CD14-positive monocyte (primary cell): ENCODE results near the gene LIN28B. TPM values are rescaled to one million over a fixed set of nuclear protein-coding genes. Genes with fewer than 3 reads are reported as not detected.

Experiments
- DNase-seq, 3 donors: peaks; one replicate each; pipeline ENCODE4 v3.0.0-alpha.2; 2011 to 2022
- H2AFZ ChIP-seq: 2 replicates; pipeline ENCODE4 v1.6.0; 2012; ENCODE audit warnings: mild to moderate bottlenecking, low read depth, low read length, inconsistent platforms; ENCODE audit not compliant: insufficient read depth, poor library complexity, severe bottlenecking
- H3K27ac ChIP-seq, 2 donors: 1 replicate in 1 of 2; 2 replicates in 1 of 2; pipeline ENCODE4 v1.5.1; 2012 to 2013; ENCODE audit warnings: low read length in 2 of 2, control low read depth in 1 of 2, inconsistent platforms in 1 of 2, low read depth in 1 of 2, mild to moderate bottlenecking in 1 of 2
- H3K27me3 ChIP-seq, 2 donors: one replicate each; pipeline versions ENCODE4 v1.6.0 to v1.6.1; 2011 to 2013; ENCODE audit warnings: low read length in 2 of 2; ENCODE audit not compliant: control insufficient read depth in 2 of 2, insufficient read depth in 2 of 2
- H3K36me3 ChIP-seq, 2 donors: replicated peaks in 1 of 2; 1 replicate in 1 of 2; 2 replicates in 1 of 2; pipeline versions ENCODE4 v1.5.1 to v1.6.1; 2012 to 2013; ENCODE audit warnings: low read length in 2 of 2, control low read depth in 1 of 2, inconsistent platforms in 1 of 2, mild to moderate bottlenecking in 1 of 2; ENCODE audit not compliant: insufficient read depth in 2 of 2, control insufficient read depth in 1 of 2
- H3K4me1 ChIP-seq, 2 donors: 1 replicate in 1 of 2; 2 replicates in 1 of 2; pipeline versions ENCODE4 v1.5.1 to v1.6.1; 2012 to 2013; ENCODE audit warnings: low read length in 2 of 2, control low read depth in 1 of 2, inconsistent platforms in 1 of 2, mild to moderate bottlenecking in 1 of 2, moderate library complexity in 1 of 2; ENCODE audit not compliant: insufficient read depth in 2 of 2, control insufficient read depth in 1 of 2
- H3K4me2 ChIP-seq: replicated peaks from 2 replicates; pipeline ENCODE3; 2012; ENCODE audit warnings: low read length, moderate library complexity, mild to moderate bottlenecking; ENCODE audit not compliant: poor library complexity, severe bottlenecking; ENCODE audit errors: extremely low read depth
- H3K4me3 ChIP-seq, 3 experiments: fragments of 200-600 bp in 1 of 3; sonication (generic) in 1 of 3; replicated peaks in 1 of 3; 1 replicate in 2 of 3; 2 replicates in 1 of 3; pipeline ENCODE4 v1.5.1; 2011 to 2013; ENCODE audit warnings: low read length in 3 of 3, mild to moderate bottlenecking in 3 of 3, control low read depth in 2 of 3, low read depth in 2 of 3, inconsistent platforms in 1 of 3, moderate library complexity in 1 of 3
- H3K79me2 ChIP-seq: 2 replicates; pipeline ENCODE4 v1.6.0; 2012; ENCODE audit warnings: mild to moderate bottlenecking, control low read depth, inconsistent platforms, low read length, moderate library complexity; ENCODE audit not compliant: insufficient read depth
- H3K9ac ChIP-seq: 2 replicates; pipeline ENCODE4 v1.6.0; 2017; ENCODE audit warnings: low read length, mild to moderate bottlenecking; ENCODE audit not compliant: insufficient read depth, poor library complexity, severe bottlenecking
- H3K9me3 ChIP-seq, 2 donors: replicated peaks in 1 of 2; 1 replicate in 1 of 2; 2 replicates in 1 of 2; pipeline versions ENCODE4 v1.5.1 to v1.6.1; 2012 to 2013; ENCODE audit warnings: low read length in 2 of 2, control low read depth in 1 of 2; ENCODE audit not compliant: control insufficient read depth in 1 of 2, insufficient read depth in 1 of 2
- H4K20me1 ChIP-seq: 2 replicates; pipeline ENCODE4 v1.6.0; 2012; ENCODE audit warnings: mild to moderate bottlenecking, low read length, control low read depth, moderate library complexity; ENCODE audit not compliant: insufficient read depth
- H3K27ac Mint-ChIP-seq, 7 donors: one replicate each; pipeline ENCODE4 v1.8.0; 2020; ENCODE audit warnings: mild to moderate bottlenecking in 7 of 7, mixed read lengths in 7 of 7, moderate library complexity in 6 of 7, inconsistent platforms in 2 of 7
- H3K27me3 Mint-ChIP-seq, 3 donors: one replicate each; pipeline ENCODE4 v1.8.0; 2021 to 2022; ENCODE audit warnings: low read depth in 3 of 3, mild to moderate bottlenecking in 3 of 3, mixed read lengths in 3 of 3, moderate library complexity in 3 of 3, inconsistent platforms in 1 of 3
- H3K36me3 Mint-ChIP-seq, 2 donors: one replicate each; pipeline ENCODE4 v1.8.0; 2020; ENCODE audit warnings: mixed read lengths in 2 of 2, inconsistent platforms in 1 of 2, mild to moderate bottlenecking in 1 of 2
- H3K4me1 Mint-ChIP-seq: one replicate; pipeline ENCODE4 v1.8.0; 2020; ENCODE audit warnings: mild to moderate bottlenecking, mixed read lengths
- H3K4me3 Mint-ChIP-seq, 2 donors: one replicate each; pipeline ENCODE4 v1.8.0; 2020; ENCODE audit warnings: mild to moderate bottlenecking in 2 of 2, mixed read lengths in 2 of 2, moderate library complexity in 1 of 2
- H3K9me3 Mint-ChIP-seq, 7 donors: one replicate each; pipeline ENCODE4 v1.8.0; 2020 to 2022; ENCODE audit warnings: mixed read lengths in 7 of 7, mild to moderate bottlenecking in 6 of 7, moderate library complexity in 6 of 7, inconsistent platforms in 2 of 7
- WGBS: methylation state at CpG from one replicate; pipeline ENCODE4 v1.1.5; 2013; ENCODE audit warnings: missing lambda C conversion rate; ENCODE audit not compliant: insufficient coverage; 5-methylcytosine and 5-hydroxymethylcytosine counted together
- intact Hi-C, 2 donors: fragments of 100-400 bp; cut with micrococcal nuclease; formaldehyde crosslinking; loops; one replicate each; pipeline versions ENCODE4 v1.15.0 to v1.15.1; 2023
- polyA plus RNA-seq, 3 donors: library from polyadenylated mRNA; depleted of rRNA in 1 of 3; unstranded in 2 of 3; stranded (reverse) in 1 of 3; fragments of 300-500 nt in 2 of 3; fragments of >200 nt in 1 of 3; fragmentation: Illumina TruSeq in 2 of 3; gene quantifications; 1 replicate in 2 of 3; 2 replicates in 1 of 3; pipeline ENCODE4 v1.2.3, GENCODE V29; 2012 to 2021
- TF ChIP-seq, protein P1 (sequence below): fragments of 200-600 bp; IDR thresholded peaks from one replicate; pipeline ENCODE4 v1.8.0; 2022; ENCODE audit warnings: antibody characterized with exemption, mild to moderate bottlenecking

The LIN28B gene
- polyA plus RNA-seq, 3 donors: not detected

DNA sequence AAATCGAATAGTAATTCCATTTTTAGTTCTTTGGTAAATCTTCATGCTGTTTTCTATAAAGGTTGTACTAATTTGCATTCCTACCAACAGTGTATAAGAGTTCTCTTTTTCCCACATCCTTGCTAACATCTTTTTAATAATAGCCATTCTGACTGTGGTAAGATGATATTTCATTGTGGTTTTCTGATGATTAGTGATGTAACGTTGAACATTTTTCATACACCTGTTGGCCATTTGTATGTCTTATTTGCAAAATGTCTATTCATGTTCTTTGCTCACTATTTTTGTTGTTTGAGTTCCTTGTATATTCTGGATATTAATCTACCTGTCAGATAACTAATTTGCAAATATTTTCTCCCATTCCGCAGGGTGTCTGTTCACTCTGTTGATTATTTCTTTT lies 64.5 kb downstream of the LIN28B start:
- Histone ChIP-seq H3K9ac (no peak overlapping the region), H4K20me1 (no peaks in the 10 kb centered on the region), H3K4me3 (no peak overlapping the region), H3K4me1 (no peaks in the 10 kb centered on the region), H3K79me2 (no peaks in the 10 kb centered on the region), H3K4me2 (no peak overlapping the region), H3K36me3 (no peaks in the 10 kb centered on the region), H3K27me3 (peaks cover 0 to 3% of the 10 kb centered on the region in 2 donors), H3K9me3 (no peaks in the 10 kb centered on the region), H2AFZ (no peak overlapping the region), H3K27ac (no peak overlapping the region)
- H3K27ac Mint-ChIP-seq: no peak overlapping the region
- intact Hi-C loops: no loop called here
- H3K36me3 Mint-ChIP-seq: no peaks in the 10 kb centered on the region
- DNase-seq: no peak
- H3K9me3 Mint-ChIP-seq: peaks cover 0 to 2% (median 0%) of the 10 kb centered on the region in 7 donors
- no peak overlapping the region for H3K4me3 Mint-ChIP-seq
- peaks cover 4 to 6% (median 5%) of the 10 kb centered on the region in 3 donors for H3K27me3 Mint-ChIP-seq
- H3K4me1 Mint-ChIP-seq: no peaks in the 10 kb centered on the region
- TF ChIP-seq, protein P1, sequence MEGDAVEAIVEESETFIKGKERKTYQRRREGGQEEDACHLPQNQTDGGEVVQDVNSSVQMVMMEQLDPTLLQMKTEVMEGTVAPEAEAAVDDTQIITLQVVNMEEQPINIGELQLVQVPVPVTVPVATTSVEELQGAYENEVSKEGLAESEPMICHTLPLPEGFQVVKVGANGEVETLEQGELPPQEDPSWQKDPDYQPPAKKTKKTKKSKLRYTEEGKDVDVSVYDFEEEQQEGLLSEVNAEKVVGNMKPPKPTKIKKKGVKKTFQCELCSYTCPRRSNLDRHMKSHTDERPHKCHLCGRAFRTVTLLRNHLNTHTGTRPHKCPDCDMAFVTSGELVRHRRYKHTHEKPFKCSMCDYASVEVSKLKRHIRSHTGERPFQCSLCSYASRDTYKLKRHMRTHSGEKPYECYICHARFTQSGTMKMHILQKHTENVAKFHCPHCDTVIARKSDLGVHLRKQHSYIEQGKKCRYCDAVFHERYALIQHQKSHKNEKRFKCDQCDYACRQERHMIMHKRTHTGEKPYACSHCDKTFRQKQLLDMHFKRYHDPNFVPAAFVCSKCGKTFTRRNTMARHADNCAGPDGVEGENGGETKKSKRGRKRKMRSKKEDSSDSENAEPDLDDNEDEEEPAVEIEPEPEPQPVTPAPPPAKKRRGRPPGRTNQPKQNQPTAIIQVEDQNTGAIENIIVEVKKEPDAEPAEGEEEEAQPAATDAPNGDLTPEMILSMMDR: no peak
- WGBS: no CpG with 5 or more reads among the region's 3 CpGs

DNA sequence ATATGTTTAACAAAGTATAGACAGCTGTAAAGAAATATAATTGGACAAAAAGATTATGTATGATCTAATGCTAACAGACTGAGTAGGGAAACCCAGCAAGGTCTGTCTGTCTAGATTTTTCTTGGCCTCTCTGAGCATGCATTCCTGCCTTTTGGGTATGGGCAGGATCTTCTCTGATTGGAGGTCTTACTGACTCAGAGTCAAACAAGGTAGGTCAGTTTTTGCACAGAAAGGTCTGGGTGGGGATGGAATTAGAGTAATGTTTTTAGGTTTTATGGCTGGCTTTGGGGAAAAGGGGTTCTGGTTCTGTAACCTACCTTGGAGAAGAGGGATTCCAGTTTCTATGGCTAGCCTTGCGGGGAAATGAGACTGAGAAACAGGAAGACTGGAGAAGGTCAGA lies 65.5 kb downstream of the LIN28B start:
- Histone ChIP-seq H3K27me3 (peaks cover 0 to 3% of the 10 kb centered on the region in 2 donors), H3K36me3 (no peaks in the 10 kb centered on the region), H3K4me2 (no peak overlapping the region), H4K20me1 (no peaks in the 10 kb centered on the region), H3K9me3 (no peaks in the 10 kb centered on the region), H3K4me3 (no peak overlapping the region), H3K9ac (no peak overlapping the region), H2AFZ (no peak overlapping the region), H3K79me2 (no peaks in the 10 kb centered on the region), H3K4me1 (no peaks in the 10 kb centered on the region), H3K27ac (no peak overlapping the region)
- peaks cover 0 to 2% (median 0%) of the 10 kb centered on the region in 7 donors for H3K9me3 Mint-ChIP-seq
- no peak for DNase-seq
- TF ChIP-seq, protein P1: no peak
- H3K27ac Mint-ChIP-seq: no peak overlapping the region
- intact Hi-C loops: no loop called here
- WGBS: 83% methylated on average over 1 of the region's 1 CpG
- peaks cover 4 to 6% (median 5%) of the 10 kb centered on the region in 3 donors for H3K27me3 Mint-ChIP-seq
- no peaks in the 10 kb centered on the region for H3K36me3 Mint-ChIP-seq
- H3K4me3 Mint-ChIP-seq: no peak overlapping the region
- no peaks in the 10 kb centered on the region for H3K4me1 Mint-ChIP-seq
